ENCODE results near the gene LMO7.
A peak's percentile ranks its signal among the peaks of the same experiment; 100 is the strongest.

The LMO7 gene

GRCh38 chr13:75800545-75800944 is 164.4 kb downstream of the LMO7 start:
- in situ Hi-C loops (cut with HindIII; ENCODE audit: low pct_ligation_motif_present, low sequenced_read_pairs), result no loop called here
- Histone ChIP-seq H3K4me3 (ENCODE audit: low read depth, low read length) (no peak overlapping the region), H3K27ac (peak overlapping the region; percentile 16), H3K27me3 (replicated peaks) (no peaks in the 10 kb centered on the region), H3K36me3 (replicated peaks) (peaks cover 34% of the 10 kb centered on the region)
- no peak for TF ChIP-seq CTCF (IDR thresholded peaks at IDR 0.05; ENCODE audit: low read depth, low read length, missing control alignments)
- no peak for DNase-seq

- Histone ChIP-seq H3K36me3 (replicated peaks) (peaks cover 39% of the 10 kb centered on the region), H3K27ac (peak overlapping the region; percentile 1), H3K4me3 (ENCODE audit: low read depth, low read length) (no peak overlapping the region), H3K27me3 (replicated peaks) (no peaks in the 10 kb centered on the region)
- DNase-seq, result peak; percentile 61
- no peak for TF ChIP-seq CTCF (IDR thresholded peaks at IDR 0.05; ENCODE audit: low read depth, low read length, missing control alignments)
- in situ Hi-C loops (cut with HindIII; ENCODE audit: low pct_ligation_motif_present, low sequenced_read_pairs), result no loop called here
These were observed 165.3 kb downstream of the LMO7 start for GRCh38 chr13:75801388-75801945.

GRCh38 chr13:75802161-75802560 is 166.0 kb downstream of the LMO7 start:
- Histone ChIP-seq H3K36me3 (replicated peaks) (peaks cover 34% of the 10 kb centered on the region), H3K27ac (peak overlapping the region; percentile 1), H3K27me3 (replicated peaks) (no peaks in the 10 kb centered on the region), H3K4me3 (ENCODE audit: low read depth, low read length) (no peak overlapping the region)
- DNase-seq, result no peak
- TF ChIP-seq CTCF (IDR thresholded peaks at IDR 0.05; ENCODE audit: low read depth, low read length, missing control alignments), result no peak
- in situ Hi-C loops (cut with HindIII; ENCODE audit: low pct_ligation_motif_present, low sequenced_read_pairs), result no loop called here

- no peak for DNase-seq
- TF ChIP-seq CTCF (IDR thresholded peaks at IDR 0.05; ENCODE audit: low read depth, low read length, missing control alignments), result no peak
- peaks cover 34% of the 10 kb centered on the region for H3K36me3 ChIP-seq (replicated peaks)
- no peak overlapping the region for H3K4me3 ChIP-seq (ENCODE audit: low read depth, low read length)
- in situ Hi-C loops (cut with HindIII; ENCODE audit: low pct_ligation_motif_present, low sequenced_read_pairs), result no loop called here
- no peaks in the 10 kb centered on the region for H3K27me3 ChIP-seq (replicated peaks)
- H3K27ac ChIP-seq, result no peak overlapping the region
These were observed 167.1 kb downstream of the LMO7 start for GRCh38 chr13:75803164-75803611.

GRCh38 chr13:75804054-75804453 is 167.9 kb downstream of the LMO7 start:
- in situ Hi-C loops (cut with HindIII; ENCODE audit: low pct_ligation_motif_present, low sequenced_read_pairs), result no loop called here
- TF ChIP-seq CTCF (IDR thresholded peaks at IDR 0.05; ENCODE audit: low read depth, low read length, missing control alignments), result no peak
- Histone ChIP-seq H3K36me3 (replicated peaks) (peaks cover 32% of the 10 kb centered on the region), H3K27me3 (replicated peaks) (no peaks in the 10 kb centered on the region), H3K4me3 (ENCODE audit: low read depth, low read length) (no peak overlapping the region), H3K27ac (no peak overlapping the region)
- DNase-seq, result no peak

GRCh38 chr13:75804605-75805004 is 168.5 kb downstream of the LMO7 start:
- no peak overlapping the region for H3K4me3 ChIP-seq (ENCODE audit: low read depth, low read length)
- no peak overlapping the region for H3K27ac ChIP-seq
- no peak for TF ChIP-seq CTCF (IDR thresholded peaks at IDR 0.05; ENCODE audit: low read depth, low read length, missing control alignments)
- peaks cover 31% of the 10 kb centered on the region for H3K36me3 ChIP-seq (replicated peaks)
- no peak for DNase-seq
- in situ Hi-C loops (cut with HindIII; ENCODE audit: low pct_ligation_motif_present, low sequenced_read_pairs), result no loop called here
- no peaks in the 10 kb centered on the region for H3K27me3 ChIP-seq (replicated peaks)
